SH-SY5Y (cell line): ENCODE measurements around the gene MMS22L.

ENCODE experiments used
- GATA2 ChIP-seq: IDR thresholded peaks from 2 replicates; pipeline ENCODE4 v1.6.1; 2011; ENCODE audit warnings: mild to moderate bottlenecking, low read depth, low read length
- GATA3 ChIP-seq: IDR thresholded peaks from 2 replicates; pipeline ENCODE4 v1.6.1; 2011; ENCODE audit warnings: low read depth, mild to moderate bottlenecking, low read length, moderate library complexity

DNA sequence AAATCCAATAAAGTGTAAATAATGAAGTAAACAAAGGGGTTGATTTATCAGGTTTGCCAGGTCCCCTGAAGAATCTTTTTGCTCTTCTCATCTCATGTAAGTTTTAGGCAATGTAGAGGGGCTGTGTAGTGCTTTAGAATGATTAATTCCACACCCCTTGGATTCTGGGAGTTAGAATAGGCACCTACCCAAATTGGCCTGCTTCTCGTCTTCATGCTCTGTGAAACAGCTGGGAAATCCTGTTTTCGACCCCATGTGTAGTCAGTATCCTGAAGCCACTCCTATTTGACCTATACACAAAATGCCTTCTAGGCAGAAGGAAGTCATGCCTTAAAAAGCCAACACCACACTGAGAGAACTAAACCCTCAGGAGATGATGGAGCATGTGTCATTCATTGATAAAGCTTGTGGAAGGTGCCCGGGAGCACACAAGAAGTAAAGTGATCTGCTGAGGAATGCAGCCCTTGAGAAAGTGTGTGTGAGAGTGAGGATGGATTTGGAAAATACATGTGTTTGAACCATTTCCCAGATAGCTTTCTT lies 187.6 kb downstream of the MMS22L start:
- TF ChIP-seq GATA2 (no peak), GATA3 (no peak)
